VCaP (cell line): Measurements from ENCODE around the gene SPG7.

Source experiments
- H3K27ac ChIP-seq: fragments of 450-650 bp; 2 replicates; pipeline ENCODE4 v1.5.1; 2017
- TF ChIP-seq, protein P1 (sequence below): fragments of 450-650 bp; conservative IDR thresholded peaks from 2 replicates; pipeline ENCODE4 v1.5.1; 2017; ENCODE audit warnings: mild to moderate bottlenecking, moderate library complexity

The SPG7 gene

DNA sequence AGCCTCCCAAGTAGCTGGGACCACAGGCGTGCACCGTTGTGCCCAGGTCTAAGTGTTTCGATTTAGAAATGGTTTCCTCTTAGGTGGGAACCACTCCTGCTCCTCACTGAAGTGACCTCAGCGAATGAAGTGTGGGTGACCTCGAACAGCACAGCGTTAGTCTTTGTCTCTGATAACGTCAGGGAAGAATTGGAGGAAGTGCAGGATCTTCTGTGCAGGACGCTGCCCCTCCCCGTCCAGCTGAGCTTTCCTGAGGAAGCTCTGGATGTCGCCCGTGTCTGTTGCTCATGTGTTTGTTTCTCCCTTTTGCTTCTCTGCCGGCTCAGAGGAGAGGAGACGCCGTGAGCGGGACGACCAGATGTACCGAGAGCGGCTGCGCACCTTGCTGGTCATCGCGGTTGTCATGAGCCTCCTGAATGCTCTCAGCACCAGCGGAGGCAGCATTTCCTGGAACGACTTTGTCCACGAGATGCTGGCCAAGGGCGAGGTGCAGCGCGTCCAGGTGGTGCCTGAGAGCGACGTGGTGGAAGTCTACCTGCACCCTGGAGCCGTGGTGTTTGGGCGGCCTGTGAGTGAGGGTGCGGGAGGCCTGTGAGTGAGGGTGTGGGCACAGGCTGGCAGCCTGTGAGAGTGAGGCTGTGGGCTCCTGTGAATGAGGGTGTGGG lies 15.6 kb downstream of the SPG7 start:
- TF ChIP-seq, protein P1, sequence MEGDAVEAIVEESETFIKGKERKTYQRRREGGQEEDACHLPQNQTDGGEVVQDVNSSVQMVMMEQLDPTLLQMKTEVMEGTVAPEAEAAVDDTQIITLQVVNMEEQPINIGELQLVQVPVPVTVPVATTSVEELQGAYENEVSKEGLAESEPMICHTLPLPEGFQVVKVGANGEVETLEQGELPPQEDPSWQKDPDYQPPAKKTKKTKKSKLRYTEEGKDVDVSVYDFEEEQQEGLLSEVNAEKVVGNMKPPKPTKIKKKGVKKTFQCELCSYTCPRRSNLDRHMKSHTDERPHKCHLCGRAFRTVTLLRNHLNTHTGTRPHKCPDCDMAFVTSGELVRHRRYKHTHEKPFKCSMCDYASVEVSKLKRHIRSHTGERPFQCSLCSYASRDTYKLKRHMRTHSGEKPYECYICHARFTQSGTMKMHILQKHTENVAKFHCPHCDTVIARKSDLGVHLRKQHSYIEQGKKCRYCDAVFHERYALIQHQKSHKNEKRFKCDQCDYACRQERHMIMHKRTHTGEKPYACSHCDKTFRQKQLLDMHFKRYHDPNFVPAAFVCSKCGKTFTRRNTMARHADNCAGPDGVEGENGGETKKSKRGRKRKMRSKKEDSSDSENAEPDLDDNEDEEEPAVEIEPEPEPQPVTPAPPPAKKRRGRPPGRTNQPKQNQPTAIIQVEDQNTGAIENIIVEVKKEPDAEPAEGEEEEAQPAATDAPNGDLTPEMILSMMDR = no peak
- no peak overlapping the region for H3K27ac ChIP-seq

GRCh38 chr16:89525146-89525913 lies 17.1 kb downstream of the SPG7 start:
- H3K27ac ChIP-seq = no peak overlapping the region
- TF ChIP-seq, protein P1 = no peak

GRCh38 chr16:89529097-89529496 lies 20.9 kb downstream of the SPG7 start:
- no peak overlapping the region for H3K27ac ChIP-seq
- TF ChIP-seq, protein P1 = no peak

- no peak overlapping the region for H3K27ac ChIP-seq
- TF ChIP-seq, protein P1 = no peak
Observed at GRCh38 chr16:89530401-89531381, 22.5 kb downstream of the SPG7 start.

DNA sequence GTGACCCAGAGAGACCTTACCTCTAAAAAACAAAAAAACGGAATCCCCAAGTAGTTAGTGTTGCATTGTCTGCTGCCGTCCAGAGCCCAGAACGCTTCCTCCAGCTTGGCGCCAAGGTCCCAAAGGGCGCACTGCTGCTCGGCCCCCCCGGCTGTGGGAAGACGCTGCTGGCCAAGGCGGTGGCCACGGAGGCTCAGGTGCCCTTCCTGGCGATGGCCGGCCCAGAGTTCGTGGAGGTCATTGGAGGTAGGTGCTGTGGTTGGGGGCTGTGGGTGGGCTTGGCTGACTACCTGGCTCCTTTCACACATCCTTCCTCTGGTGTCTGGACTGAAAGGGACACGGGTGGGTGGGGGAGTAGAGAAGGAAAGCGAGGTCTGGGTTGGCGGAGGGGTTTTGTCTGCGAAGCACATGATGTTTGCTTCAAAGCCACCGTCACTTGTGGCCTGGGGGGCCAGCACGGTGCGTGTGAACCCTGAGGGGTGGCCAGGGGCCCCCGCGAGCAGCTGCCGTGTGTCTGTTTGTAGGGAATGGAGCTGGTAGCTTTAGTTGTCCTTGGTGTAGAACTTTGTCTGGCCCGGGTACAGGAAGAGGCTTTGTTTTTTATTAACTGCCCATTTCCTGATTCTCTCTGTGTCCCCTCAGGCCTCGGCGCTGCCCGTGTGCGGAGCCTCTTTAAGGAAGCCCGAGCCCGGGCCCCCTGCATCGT lies 23.8 kb downstream of the SPG7 start:
- TF ChIP-seq, protein P1 = no peak
- H3K27ac ChIP-seq = no peak overlapping the region

DNA sequence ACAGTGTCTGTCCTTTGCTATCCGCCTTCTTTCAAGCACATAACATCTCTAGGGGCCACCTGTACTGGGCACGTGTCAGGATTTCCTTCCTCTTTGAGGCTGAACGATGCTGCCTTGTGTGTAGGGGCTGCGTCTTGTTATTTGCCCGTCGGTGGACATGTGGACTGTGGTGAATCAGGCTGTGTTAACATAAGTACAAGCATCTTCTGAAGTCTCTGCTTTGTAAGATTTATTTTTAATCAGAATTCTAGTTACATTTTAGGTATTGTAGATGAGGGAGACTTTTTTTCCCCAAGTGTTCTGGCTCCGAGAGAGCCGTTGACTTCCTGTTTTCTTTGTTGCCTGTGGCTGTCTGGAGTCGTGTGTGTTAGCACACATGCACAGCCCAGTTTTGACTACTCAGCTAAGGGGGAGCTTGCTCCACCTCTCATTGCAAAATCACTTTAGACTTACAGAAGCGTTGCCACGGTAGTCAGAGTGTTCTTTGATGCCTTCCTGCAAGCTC lies 26.1 kb downstream of the SPG7 start:
- H3K27ac ChIP-seq = no peak overlapping the region
- TF ChIP-seq, protein P1 = no peak
